ENCODE measurements around the gene ESR1. TPM values are rescaled to one million over a fixed set of nuclear protein-coding genes. Genes with fewer than 3 reads are reported as not detected.

Gene ESR1
- polyA plus RNA-seq, 1 donor (not counting 4 experiments of a cell fraction or from before 2014, with no cell fraction given), result 0.22 TPM

GRCh38 chr6:151796842-151797530 is 10.5 kb upstream of the ESR1 start:
- FAIRE-seq, result no peak
- Histone ChIP-seq H3K4me3 (ENCODE audit: control insufficient read depth in 2 of 3, extremely low read depth in 1 of 3, insufficient read depth in 2 of 3, low read depth in 1 of 3, low read length in 3 of 3) (no peak overlapping the region), H3K9me3 (ENCODE audit: control insufficient read depth, low read depth, low read length) (no peaks in the 10 kb centered on the region), H3K36me3 (ENCODE audit: control insufficient read depth in 2 of 2, extremely low read depth in 1 of 2, insufficient read depth in 2 of 2, low read length in 2 of 2) (no peaks in the 10 kb centered on the region), H3K79me2 (ENCODE audit: control insufficient read depth, insufficient read depth, low read length) (no peaks in the 10 kb centered on the region), H3K27ac (ENCODE audit: control insufficient read depth, insufficient read depth, low read length) (no peak overlapping the region), H4K20me1 (ENCODE audit: control insufficient read depth, extremely low read depth, insufficient read depth, low read length) (no peaks in the 10 kb centered on the region), H3K4me1 (ENCODE audit: control insufficient read depth, extremely low read depth, insufficient read depth, low read length) (no peaks in the 10 kb centered on the region), H3K9ac (ENCODE audit: control insufficient read depth, extremely low read depth, insufficient read depth, low read length) (no peak overlapping the region), H3K9me1 (ENCODE audit: control insufficient read depth, extremely low read depth, insufficient read depth, low read length) (no peaks in the 10 kb centered on the region), H3K27me3 (ENCODE audit: control insufficient read depth, extremely low read depth, insufficient read depth, low read length) (no peaks in the 10 kb centered on the region), H3K4me2 (ENCODE audit: control insufficient read depth, extremely low read depth, insufficient read depth, low read depth, low read length) (no peak overlapping the region), H2AFZ (ENCODE audit: control insufficient read depth, low read length) (no peak overlapping the region)
- no peak for DNase-seq (ENCODE audit: low read depth, low spot score)
- dilution Hi-C loops (cut with MboI; ENCODE audit: extremely low pct_ligation_motif_present, low sequenced_read_pairs), result no loop called here
- no peak for TF ChIP-seq CTCF (optimal IDR thresholded peaks at IDR 0.05 in 1 of 3, IDR thresholded peaks at IDR 0.05 in 1 of 3, conservative IDR thresholded peaks at IDR 0.05 in 1 of 3; ENCODE audit: extremely low read depth in 1 of 3, insufficient read depth in 2 of 3, low read length in 3 of 3)
- TF ChIP-seq EZH2 (IDR thresholded peaks at IDR 0.05; ENCODE audit: low read length), result no peak

- TF ChIP-seq EZH2 (IDR thresholded peaks at IDR 0.05; ENCODE audit: low read length) (no peak), CTCF (optimal IDR thresholded peaks at IDR 0.05 in 1 of 3, IDR thresholded peaks at IDR 0.05 in 1 of 3, conservative IDR thresholded peaks at IDR 0.05 in 1 of 3; ENCODE audit: extremely low read depth in 1 of 3, insufficient read depth in 2 of 3, low read length in 3 of 3) (no peak)
- Histone ChIP-seq H3K27ac (ENCODE audit: control insufficient read depth, insufficient read depth, low read length) (no peak overlapping the region), H3K4me3 (ENCODE audit: control insufficient read depth in 2 of 3, extremely low read depth in 1 of 3, insufficient read depth in 2 of 3, low read depth in 1 of 3, low read length in 3 of 3) (no peak overlapping the region), H2AFZ (ENCODE audit: control insufficient read depth, low read length) (no peak overlapping the region), H3K9me1 (ENCODE audit: control insufficient read depth, extremely low read depth, insufficient read depth, low read length) (no peaks in the 10 kb centered on the region), H3K9ac (ENCODE audit: control insufficient read depth, extremely low read depth, insufficient read depth, low read length) (no peak overlapping the region), H3K4me1 (ENCODE audit: control insufficient read depth, extremely low read depth, insufficient read depth, low read length) (peaks cover 15% of the 10 kb centered on the region), H3K9me3 (ENCODE audit: control insufficient read depth, low read depth, low read length) (no peaks in the 10 kb centered on the region), H4K20me1 (ENCODE audit: control insufficient read depth, extremely low read depth, insufficient read depth, low read length) (no peaks in the 10 kb centered on the region), H3K27me3 (ENCODE audit: control insufficient read depth, extremely low read depth, insufficient read depth, low read length) (peaks cover 38% of the 10 kb centered on the region), H3K79me2 (ENCODE audit: control insufficient read depth, insufficient read depth, low read length) (no peaks in the 10 kb centered on the region), H3K36me3 (ENCODE audit: control insufficient read depth in 2 of 2, extremely low read depth in 1 of 2, insufficient read depth in 2 of 2, low read length in 2 of 2) (no peaks in the 10 kb centered on the region), H3K4me2 (ENCODE audit: control insufficient read depth, extremely low read depth, insufficient read depth, low read depth, low read length) (no peak overlapping the region)
- DNase-seq (ENCODE audit: low read depth, low spot score) (no peak), FAIRE-seq (no peak)
- dilution Hi-C loops (cut with MboI; ENCODE audit: extremely low pct_ligation_motif_present, low sequenced_read_pairs), result no loop called here
Measured at GRCh38 chr6:151803743-151804142, 3.7 kb upstream of the ESR1 start.

Data from keratinocyte (primary cell).